ENCODE results near the gene MMP7.

DNA sequence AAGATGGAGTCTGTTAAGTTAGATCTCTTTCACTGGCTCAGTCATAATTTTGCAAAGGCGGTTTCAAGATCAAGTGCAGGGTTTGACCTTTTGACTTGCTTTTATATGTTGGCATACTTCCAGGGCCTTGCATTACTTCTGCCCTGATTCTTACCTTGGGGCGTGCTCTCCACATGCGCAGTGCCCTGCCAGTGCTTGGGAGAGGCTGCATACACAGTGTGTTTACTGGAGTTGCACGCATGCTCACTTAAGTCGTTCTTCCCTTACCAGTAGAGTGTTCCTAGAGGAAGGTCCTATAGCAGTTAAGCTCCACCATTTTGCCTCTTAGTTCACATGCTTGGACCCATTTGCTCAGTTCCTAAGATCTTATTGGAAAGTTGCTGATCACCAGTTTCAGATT is 57.0 kb downstream of the MMP7 start:
- peak in 2 of 3 donors; percentile 72 to 81 for TF ChIP-seq POLR2AphosphoS5 (IDR thresholded peaks at IDR 0.05)
- TF ChIP-seq, protein P1, sequence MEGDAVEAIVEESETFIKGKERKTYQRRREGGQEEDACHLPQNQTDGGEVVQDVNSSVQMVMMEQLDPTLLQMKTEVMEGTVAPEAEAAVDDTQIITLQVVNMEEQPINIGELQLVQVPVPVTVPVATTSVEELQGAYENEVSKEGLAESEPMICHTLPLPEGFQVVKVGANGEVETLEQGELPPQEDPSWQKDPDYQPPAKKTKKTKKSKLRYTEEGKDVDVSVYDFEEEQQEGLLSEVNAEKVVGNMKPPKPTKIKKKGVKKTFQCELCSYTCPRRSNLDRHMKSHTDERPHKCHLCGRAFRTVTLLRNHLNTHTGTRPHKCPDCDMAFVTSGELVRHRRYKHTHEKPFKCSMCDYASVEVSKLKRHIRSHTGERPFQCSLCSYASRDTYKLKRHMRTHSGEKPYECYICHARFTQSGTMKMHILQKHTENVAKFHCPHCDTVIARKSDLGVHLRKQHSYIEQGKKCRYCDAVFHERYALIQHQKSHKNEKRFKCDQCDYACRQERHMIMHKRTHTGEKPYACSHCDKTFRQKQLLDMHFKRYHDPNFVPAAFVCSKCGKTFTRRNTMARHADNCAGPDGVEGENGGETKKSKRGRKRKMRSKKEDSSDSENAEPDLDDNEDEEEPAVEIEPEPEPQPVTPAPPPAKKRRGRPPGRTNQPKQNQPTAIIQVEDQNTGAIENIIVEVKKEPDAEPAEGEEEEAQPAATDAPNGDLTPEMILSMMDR (IDR thresholded peaks at IDR 0.05), result no peak
- no peak for TF ChIP-seq EP300 (IDR thresholded peaks at IDR 0.05)
- no peak for TF ChIP-seq POLR2A (IDR thresholded peaks at IDR 0.05)
